ENCODE results near the gene SLC25A2. TPM values are rescaled to one million over a fixed set of nuclear protein-coding genes. Genes with fewer than 3 reads are reported as not detected.

Gene SLC25A2
- total RNA-seq, 1 experiment from 2014 or later: 0.42 TPM

DNA sequence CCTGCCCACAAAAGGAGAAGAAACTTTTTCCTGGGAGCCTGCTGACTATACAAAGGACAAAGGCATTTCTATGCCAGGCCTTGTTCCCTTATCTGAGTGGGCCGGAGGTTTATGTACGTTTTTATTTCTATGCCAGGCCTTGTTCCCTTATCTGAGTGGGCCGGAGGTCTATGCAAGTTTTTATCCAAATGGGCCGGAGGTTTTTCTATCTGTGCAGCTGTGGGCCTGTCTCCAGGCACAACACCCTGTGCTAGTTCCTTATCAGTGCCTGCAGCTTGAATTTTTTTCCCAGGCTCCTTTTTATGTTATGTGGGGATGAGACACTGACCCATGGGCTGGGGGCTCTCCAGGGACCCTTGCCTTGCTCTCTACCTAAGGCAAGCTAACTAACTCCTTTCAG is 5.5 kb downstream of the SLC25A2 start:
- POLR2A ChIA-PET: no interaction called here
- Histone ChIP-seq H3K4me3 (replicated peaks in 1 of 2; ENCODE audit: low read depth in 1 of 2, low read length in 2 of 2) (no peak overlapping the region), H3K4me2 (ENCODE audit: low read length) (no peak overlapping the region), H4K20me1 (ENCODE audit: insufficient read depth) (no peaks in the 10 kb centered on the region), H3K36me3 (ENCODE audit: control insufficient read depth in 1 of 2, insufficient read depth in 2 of 2, low read length in 2 of 2) (no peaks in the 10 kb centered on the region), H3K9ac (ENCODE audit: low read length) (no peak overlapping the region), H3K4me1 (ENCODE audit: control insufficient read depth in 1 of 2, insufficient read depth in 2 of 2, low read length in 2 of 2) (no peaks in the 10 kb centered on the region), H2AFZ (ENCODE audit: low read depth, low read length, poor library complexity, severe bottlenecking) (no peak overlapping the region), H3K9me2 (ENCODE audit: insufficient read depth) (no peaks in the 10 kb centered on the region), H3K27ac (ENCODE audit: low read depth, low read length) (no peak overlapping the region), H3K27me3 (ENCODE audit: insufficient read depth, low read length) (no peaks in the 10 kb centered on the region), H3K79me2 (ENCODE audit: insufficient read depth, low read length) (no peaks in the 10 kb centered on the region), H3K9me3 (ENCODE audit: control insufficient read depth in 1 of 2, insufficient read depth in 1 of 2, low read depth in 1 of 2, low read length in 2 of 2) (peaks cover 0 to 5% of the 10 kb centered on the region in 2 experiments; a peak in 1 of 4 replicates)
- TF ChIP-seq YY1 (IDR thresholded peaks at IDR 0.05; ENCODE audit: extremely low read depth, insufficient replicate concordance, low read depth, low read length): no peak
- TF ChIP-seq ZNF274 (IDR thresholded peaks at IDR 0.05; ENCODE audit: low read depth, low read length): no peak
- no peak for TF ChIP-seq REST (IDR thresholded peaks at IDR 0.05; ENCODE audit: low read depth)
- TF ChIP-seq CEBPB (IDR thresholded peaks at IDR 0.05; ENCODE audit: low read depth): no peak
- TF ChIP-seq SP1 (IDR thresholded peaks at IDR 0.05; ENCODE audit: low read depth): no peak
- CTCF ChIA-PET: no interaction called here
- DNase-seq (ENCODE audit: low read depth, low spot score) (no peak), ATAC-seq (no peak)
- no TSS peak for BruUV-seq (replicated peaks)
- intact Hi-C loops (cut with micrococcal nuclease): no loop called here
- RAD21 ChIA-PET (ENCODE audit: low non-redundant PET in 1 of 2, low total read pairs in 2 of 2, uncharacterized antibody in 2 of 2, unreplicated experiment in 2 of 2): no interaction called here

DNA sequence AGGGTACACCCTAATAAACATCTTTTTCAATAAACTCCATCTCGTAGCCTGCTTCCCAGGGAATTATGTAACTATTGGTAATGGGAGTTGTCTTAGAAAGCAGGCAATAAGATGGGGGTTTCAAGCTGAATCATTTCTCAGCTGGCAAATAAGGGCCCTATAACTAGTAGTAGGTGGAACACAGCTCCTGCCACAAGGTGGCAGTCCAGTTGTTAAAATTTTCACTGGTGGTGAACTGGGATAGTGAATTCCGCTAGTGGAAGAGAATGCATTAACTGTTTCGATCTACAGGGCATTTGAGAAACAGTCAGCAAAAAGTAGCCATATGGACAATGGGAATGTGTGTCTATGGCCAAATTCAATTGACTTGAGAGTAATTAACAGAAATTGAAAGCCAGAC is 30.9 kb downstream of the SLC25A2 start:
- no peak; the same call in 1 of the 2 replicates for ATAC-seq

More for the DNA sequence above, 30.9 kb downstream of the SLC25A2 start:
- Histone ChIP-seq H3K9me2 (ENCODE audit: insufficient read depth) (no peaks in the 10 kb centered on the region), H3K4me1 (ENCODE audit: control insufficient read depth in 1 of 2, insufficient read depth in 2 of 2, low read length in 2 of 2) (no peaks in the 10 kb centered on the region), H3K27ac (ENCODE audit: low read depth, low read length) (no peak overlapping the region), H3K27me3 (ENCODE audit: insufficient read depth, low read length) (no peaks in the 10 kb centered on the region), H3K4me3 (replicated peaks in 1 of 2; ENCODE audit: low read depth in 1 of 2, low read length in 2 of 2) (no peak overlapping the region), H3K36me3 (ENCODE audit: control insufficient read depth in 1 of 2, insufficient read depth in 2 of 2, low read length in 2 of 2) (no peaks in the 10 kb centered on the region), H3K79me2 (ENCODE audit: insufficient read depth, low read length) (no peaks in the 10 kb centered on the region), H4K20me1 (ENCODE audit: insufficient read depth) (no peaks in the 10 kb centered on the region), H3K9me3 (ENCODE audit: control insufficient read depth in 1 of 2, insufficient read depth in 1 of 2, low read depth in 1 of 2, low read length in 2 of 2) (peaks cover 0 to 5% of the 10 kb centered on the region in 2 experiments; a peak in 2 of 4 replicates), H3K4me2 (ENCODE audit: low read length) (no peak overlapping the region), H3K9ac (ENCODE audit: low read length) (no peak overlapping the region), H2AFZ (ENCODE audit: low read depth, low read length, poor library complexity, severe bottlenecking) (no peak overlapping the region)
- intact Hi-C loops (cut with micrococcal nuclease): no loop called here
- BruUV-seq (replicated peaks): no TSS peak
- ChIA-PET POLR2A (no interaction called here), CTCF (no interaction called here), RAD21 (ENCODE audit: low non-redundant PET in 1 of 2, low total read pairs in 2 of 2, uncharacterized antibody in 2 of 2, unreplicated experiment in 2 of 2) (no interaction called here)
- no peak for DNase-seq (ENCODE audit: low read depth, low spot score)
- TF ChIP-seq, protein P1, sequence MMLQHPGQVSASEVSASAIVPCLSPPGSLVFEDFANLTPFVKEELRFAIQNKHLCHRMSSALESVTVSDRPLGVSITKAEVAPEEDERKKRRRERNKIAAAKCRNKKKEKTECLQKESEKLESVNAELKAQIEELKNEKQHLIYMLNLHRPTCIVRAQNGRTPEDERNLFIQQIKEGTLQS (IDR thresholded peaks at IDR 0.05): no peak
- TF ChIP-seq EZH2phosphoT487 (IDR thresholded peaks at IDR 0.05; ENCODE audit: borderline replicate concordance) (no peak), CEBPB (IDR thresholded peaks at IDR 0.05; ENCODE audit: low read depth) (no peak), ZFX (IDR thresholded peaks at IDR 0.05) (no peak), POLR2A (IDR thresholded peaks at IDR 0.05; ENCODE audit: borderline replicate concordance, extremely low read depth, insufficient read depth, insufficient read length) (no peak), SIN3A (IDR thresholded peaks at IDR 0.05; ENCODE audit: low read depth) (no peak), RAD21 (IDR thresholded peaks at IDR 0.05; ENCODE audit: low read depth) (0 out of 2 replicates have a peak, but pooled peaks have one; percentile 19), CBX3 (IDR thresholded peaks at IDR 0.05; ENCODE audit: low read depth) (no peak)
- TF ChIP-seq, protein P2, sequence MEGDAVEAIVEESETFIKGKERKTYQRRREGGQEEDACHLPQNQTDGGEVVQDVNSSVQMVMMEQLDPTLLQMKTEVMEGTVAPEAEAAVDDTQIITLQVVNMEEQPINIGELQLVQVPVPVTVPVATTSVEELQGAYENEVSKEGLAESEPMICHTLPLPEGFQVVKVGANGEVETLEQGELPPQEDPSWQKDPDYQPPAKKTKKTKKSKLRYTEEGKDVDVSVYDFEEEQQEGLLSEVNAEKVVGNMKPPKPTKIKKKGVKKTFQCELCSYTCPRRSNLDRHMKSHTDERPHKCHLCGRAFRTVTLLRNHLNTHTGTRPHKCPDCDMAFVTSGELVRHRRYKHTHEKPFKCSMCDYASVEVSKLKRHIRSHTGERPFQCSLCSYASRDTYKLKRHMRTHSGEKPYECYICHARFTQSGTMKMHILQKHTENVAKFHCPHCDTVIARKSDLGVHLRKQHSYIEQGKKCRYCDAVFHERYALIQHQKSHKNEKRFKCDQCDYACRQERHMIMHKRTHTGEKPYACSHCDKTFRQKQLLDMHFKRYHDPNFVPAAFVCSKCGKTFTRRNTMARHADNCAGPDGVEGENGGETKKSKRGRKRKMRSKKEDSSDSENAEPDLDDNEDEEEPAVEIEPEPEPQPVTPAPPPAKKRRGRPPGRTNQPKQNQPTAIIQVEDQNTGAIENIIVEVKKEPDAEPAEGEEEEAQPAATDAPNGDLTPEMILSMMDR (IDR thresholded peaks at IDR 0.05 in 2 of 3, conservative IDR thresholded peaks at IDR 0.05 in 1 of 3; ENCODE audit: borderline replicate concordance in 1 of 3, insufficient read depth in 1 of 3, low read depth in 2 of 3, low read length in 2 of 3): peak in 2 of 3 experiments; percentile 25 to 33; a peak in 2 of 6 replicates
